GM18909 (cell line): ENCODE results near the gene WDTC1.

Experiments
- ATAC-seq: cut with Tn5 transposase; IDR thresholded peaks from one replicate; pipeline ENCODE4 v1.9.1; 2021; ENCODE audit warnings: mild to moderate bottlenecking; ENCODE audit not compliant: unreplicated experiment, poor library complexity

WDTC1 gene

GRCh38 chr1:27300341-27301051 lies 66.1 kb downstream of the WDTC1 start:
- peak; percentile 54 for ATAC-seq

DNA sequence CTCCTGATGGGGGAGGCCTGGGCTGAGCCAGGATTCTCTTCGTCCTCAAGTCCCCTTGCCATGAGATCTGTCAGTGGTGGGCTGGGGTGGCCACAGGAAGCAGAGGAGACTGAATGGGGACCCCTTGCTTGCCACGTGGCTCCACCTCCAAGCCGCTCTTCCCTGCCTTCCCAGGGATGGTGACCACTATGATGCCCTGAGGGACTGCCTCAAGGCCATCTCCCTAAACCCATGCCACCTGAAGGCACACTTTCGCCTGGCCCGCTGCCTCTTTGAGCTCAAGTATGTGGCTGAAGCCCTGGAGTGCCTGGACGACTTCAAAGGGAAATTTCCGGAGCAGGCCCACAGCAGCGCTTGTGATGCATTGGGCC lies 66.6 kb downstream of the WDTC1 start:
- no peak for ATAC-seq

GRCh38 chr1:27301582-27302199 lies 67.3 kb downstream of the WDTC1 start:
- ATAC-seq, result no peak

DNA sequence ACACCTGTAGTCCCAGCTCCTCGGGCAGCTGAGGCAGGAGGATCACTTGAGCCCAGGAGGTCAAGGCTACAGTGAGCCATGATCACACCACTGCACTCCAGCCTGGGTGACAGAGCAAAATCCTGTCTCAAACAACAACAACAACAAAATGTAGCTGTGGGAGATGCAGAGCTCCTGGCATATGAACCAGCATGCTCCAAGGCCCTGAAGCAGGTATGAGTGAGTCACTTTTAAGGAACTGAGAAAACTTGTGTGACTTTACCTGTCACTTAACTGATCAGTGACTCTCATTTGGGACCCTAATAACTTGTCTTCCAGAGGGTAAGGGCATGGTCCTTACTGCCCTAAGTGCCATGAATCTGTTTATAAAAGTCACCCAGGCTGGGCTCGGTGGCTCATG lies 68.2 kb downstream of the WDTC1 start:
- no peak for ATAC-seq

GRCh38 chr1:27303509-27303908 lies 69.1 kb downstream of the WDTC1 start:
- no peak for ATAC-seq

DNA sequence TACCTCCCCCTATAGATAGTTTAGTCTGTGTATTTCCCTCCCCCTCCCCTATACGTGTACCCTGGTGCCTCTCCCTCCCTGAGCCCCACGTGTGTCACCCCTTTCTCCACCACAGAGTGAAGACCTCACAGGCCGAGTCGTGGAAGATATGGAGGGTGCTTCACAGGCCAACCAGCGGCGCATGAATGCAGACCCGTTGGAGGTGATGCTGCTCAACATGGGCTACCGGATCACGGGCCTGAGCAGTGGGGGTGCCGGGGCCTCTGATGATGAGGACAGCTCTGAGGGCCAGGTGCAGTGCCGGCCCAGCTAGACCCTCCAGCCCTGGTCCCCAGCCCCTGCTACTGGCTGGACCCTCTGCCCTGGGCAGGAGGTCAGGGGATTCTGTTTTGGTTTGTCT lies 71.6 kb downstream of the WDTC1 start:
- ATAC-seq, result no peak

DNA sequence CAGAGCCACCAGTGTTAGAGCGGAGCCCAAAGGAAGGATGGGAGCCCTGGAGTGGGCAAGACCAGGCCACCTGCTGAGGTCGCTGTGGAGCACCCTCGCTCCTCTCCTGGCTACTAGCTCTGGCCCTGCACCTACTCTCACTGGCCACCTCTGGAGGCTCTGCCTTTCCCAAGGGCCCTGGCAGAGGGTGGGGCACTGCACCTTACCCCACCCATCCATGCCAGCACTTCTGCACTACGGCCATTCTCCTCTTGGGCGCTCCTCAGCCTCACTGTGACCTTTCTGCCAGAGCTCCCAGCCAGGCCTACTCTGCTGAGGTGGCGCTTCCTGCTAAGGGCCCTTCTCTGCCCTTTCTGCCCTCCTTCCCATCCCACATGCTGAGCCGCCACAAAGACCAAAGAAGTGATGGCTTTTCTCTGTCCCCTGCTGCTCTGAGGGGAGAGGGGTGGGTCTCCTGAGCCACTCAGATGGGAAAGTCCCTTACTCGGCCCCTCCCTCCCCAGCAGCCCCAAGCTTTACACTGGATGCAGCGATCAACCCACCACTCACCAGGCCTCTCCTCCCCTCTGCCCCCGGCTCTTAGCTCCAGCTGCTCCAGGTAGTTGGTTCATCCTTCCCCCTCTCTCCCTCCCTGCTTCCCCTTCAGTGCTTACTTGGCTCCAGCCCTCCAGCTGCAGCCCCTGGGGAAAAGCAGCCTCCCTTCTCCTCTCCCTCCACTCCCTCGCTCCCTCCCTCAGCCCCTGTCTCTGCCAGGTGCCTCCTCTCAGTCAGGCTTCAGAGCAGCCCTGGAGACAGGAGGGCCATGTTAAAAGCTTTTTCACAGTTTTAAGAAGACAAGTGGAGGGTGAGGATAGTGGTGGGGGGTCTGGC lies 72.7 kb downstream of the WDTC1 start:
- ATAC-seq, result no peak

- ATAC-seq, result no peak
These were observed 73.6 kb downstream of the WDTC1 start for GRCh38 chr1:27307874-27308598.

DNA sequence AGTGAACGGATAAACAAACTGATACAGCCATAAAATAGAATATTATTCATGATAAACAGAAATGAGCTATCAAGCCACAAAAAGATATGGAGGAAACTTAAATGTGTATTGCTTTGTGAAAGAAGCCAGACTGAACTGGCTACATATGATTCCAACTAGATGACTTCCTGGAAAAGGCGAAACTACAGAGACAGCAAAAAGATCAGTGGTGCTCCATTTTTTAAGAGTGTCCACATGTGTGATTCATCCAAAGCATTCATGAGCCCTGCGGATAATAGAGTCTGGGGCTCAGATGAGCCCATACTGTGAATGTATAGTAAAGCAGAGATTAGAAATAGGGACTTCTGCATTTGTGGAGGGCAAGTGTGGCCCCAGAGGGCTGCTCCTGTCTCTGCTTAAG lies 79.7 kb downstream of the WDTC1 start:
- ATAC-seq, result no peak

DNA sequence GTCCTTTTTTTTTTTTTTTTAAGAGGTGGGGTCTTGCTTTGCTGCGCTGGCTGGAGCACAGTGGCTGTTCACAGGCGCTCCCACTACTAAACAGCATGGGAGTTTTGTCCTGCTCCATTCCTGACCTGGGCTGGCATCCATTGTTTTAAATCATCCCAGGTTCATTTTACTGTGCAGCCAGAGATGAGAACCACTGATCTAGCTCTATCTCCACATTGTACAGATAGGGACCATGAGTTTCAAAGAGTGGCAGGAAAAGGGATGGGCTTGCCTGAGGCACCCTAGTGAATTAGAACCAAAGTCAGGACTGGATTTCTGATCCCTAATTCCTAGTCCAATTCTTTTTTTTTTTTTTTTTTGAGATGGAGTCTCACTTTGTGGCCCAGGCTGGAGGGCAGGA lies 80.3 kb downstream of the WDTC1 start:
- no peak for ATAC-seq

DNA sequence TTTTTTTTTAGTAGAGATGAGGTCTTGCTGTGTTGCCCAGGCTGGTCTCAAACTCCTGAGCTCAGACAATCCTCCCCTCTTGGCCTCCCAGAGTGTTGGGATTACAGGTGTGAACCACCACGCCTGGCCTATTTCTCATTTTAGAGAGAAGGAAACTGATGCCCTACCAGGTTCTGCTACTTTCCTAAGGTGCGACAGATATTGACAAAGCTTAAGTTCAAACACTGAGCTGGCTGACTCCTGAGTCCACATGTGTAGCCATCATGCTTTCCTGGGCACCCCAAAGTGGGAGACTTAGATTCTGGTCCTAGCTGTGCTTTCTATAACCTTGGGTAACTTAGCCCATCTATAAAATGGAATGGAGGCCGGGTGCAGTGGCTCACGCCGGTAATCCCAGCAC lies 82.4 kb downstream of the WDTC1 start:
- ATAC-seq, result no peak

DNA sequence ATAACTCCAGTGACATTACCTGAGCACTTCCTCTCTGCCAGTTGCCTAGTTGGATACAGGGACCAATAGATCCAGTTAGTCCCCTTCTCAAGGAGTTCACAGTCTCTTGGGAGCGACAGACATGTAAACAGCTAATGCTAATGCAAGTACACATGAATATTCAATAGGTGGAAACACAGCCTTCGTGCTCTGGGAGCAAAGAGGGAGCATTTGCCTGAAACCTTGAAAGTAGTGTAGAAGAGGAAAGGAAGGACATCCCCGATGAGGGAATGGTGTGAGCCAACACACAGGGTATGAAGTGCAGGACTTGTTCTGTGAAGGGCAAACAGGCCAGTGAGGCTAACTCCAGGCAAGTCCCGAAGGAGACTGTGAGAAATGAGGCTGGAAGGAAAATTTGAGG lies 83.7 kb downstream of the WDTC1 start:
- ATAC-seq, result no peak

GRCh38 chr1:27318596-27318995 lies 84.2 kb downstream of the WDTC1 start:
- no peak for ATAC-seq

DNA sequence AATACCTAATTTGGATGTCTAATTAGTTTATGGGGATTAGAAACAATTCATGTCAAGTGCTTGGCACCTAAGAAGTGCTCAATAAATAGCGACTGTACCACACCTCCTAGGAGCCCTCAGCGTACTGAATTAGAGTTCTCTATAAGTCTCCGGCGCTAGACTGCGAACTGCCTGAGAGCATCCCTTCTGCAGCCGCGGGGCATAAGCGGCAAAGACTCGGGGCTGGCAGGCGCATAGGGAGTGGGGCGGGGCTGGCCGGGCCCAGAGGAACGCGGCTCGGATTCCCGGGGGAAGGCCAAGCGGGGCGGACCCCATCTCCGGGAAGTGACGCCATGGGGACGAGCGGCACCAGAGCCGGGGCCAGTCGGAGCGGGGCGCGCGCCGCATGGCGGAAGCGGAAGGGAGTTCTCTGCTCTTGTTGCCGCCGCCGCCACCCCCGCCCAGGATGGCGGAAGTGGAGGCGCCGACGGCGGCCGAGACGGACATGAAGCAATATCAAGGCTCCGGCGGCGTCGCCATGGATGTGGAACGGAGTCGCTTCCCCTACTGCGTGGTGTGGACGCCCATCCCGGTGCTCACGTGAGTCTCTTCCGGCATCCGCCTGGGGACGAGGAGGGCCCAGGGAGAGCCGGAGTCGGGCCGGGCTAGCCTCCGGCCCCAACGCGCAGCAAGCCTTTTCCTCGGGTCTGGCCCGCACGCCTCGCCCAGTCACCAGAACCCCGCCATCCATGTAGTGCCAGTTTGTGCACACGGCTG lies 87.6 kb downstream of the WDTC1 start, which contains the start of gene TMEM222:
TSS of gene TMEM222 (plus strand) at position 351 of the 756 bp plus-strand sequence. CDS start at position 386, 35 bp downstream.
- peak; percentile 94 for ATAC-seq

DNA sequence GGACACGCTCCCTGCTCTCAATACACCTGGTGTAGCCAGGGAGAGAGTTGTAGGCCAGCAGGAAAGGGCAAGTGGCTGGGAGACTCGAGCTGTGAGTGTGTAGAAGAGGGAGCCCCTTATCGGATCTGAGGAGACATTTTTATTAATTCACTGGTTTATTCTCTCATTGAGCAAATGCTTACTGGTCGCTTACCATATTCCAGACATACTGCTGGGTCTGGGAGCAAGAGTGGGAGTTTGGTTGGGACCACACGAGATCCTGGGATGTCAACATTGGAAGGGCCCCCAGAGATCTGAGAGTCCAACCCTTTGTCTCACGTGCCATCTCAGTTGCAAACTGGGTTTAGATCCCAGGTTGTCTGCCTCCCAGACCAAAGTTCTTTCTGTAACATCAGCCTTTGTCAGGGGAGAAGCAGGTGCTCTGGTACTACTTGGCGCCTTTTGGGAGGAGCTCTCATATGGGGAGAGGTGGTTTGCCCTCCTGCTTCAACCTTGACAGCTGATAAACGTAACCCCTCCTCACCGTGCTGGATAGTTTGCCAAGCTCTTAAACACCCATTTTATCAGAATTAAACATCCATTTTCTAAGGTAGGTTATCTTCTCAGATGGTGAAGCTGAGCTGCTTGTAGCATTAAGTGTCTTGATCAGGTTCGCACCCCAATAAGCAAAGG lies 88.3 kb downstream of the WDTC1 start:
- ATAC-seq, result no peak

- ATAC-seq, result no peak
These were observed 90.9 kb downstream of the WDTC1 start for GRCh38 chr1:27325286-27325685.

GRCh38 chr1:27327964-27328363 lies 93.5 kb downstream of the WDTC1 start:
- no peak for ATAC-seq

DNA sequence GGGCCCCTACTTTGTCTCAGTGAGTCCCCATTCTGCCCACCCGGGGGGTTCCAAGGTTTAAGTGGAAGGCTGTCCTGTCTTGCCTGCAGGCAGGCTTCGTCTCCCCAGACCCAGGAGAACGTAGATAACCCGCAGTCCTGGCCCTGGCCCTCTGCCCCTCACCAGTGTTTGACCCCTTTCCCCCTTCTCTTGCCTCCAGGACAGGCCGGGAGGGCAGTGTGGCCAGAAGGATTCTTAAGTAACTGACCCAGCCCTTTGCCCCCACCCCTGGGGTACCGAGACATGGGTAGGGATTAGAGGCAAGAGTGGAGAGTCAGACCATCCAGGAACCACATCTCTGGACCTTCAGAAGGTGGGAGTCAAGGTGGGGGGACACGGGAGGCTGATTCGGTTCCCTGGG lies 96.4 kb downstream of the WDTC1 start:
- no peak for ATAC-seq

- no peak for ATAC-seq
These were observed 97.0 kb downstream of the WDTC1 start for GRCh38 chr1:27331426-27331825.
